Ovary (tissue), 9 donors: ENCODE measurements around the gene UFSP1. TPM values are rescaled to one million over a fixed set of nuclear protein-coding genes. Genes with fewer than 3 reads are reported as not detected.

Source experiments
- DNase-seq, 5 donors: peaks; one replicate each; pipeline ENCODE4 v3.0.0-alpha.2; 2019 to 2020
- H3K27ac ChIP-seq, 2 donors: fragments of 200-600 bp; one replicate each; pipeline versions ENCODE4 v1.5.1 to v1.8.0; 2019 to 2022
- H3K27me3 ChIP-seq: fragments of 200-600 bp; one replicate; pipeline ENCODE4 v1.8.0; 2022
- H3K36me3 ChIP-seq: fragments of 200-600 bp; sonication (generic); one replicate; pipeline ENCODE4 v1.5.1; 2019
- H3K4me1 ChIP-seq: one replicate; pipeline ENCODE4 v1.8.1; 2013; ENCODE audit warnings: mild to moderate bottlenecking, moderate library complexity; ENCODE audit not compliant: insufficient read depth
- H3K4me3 ChIP-seq: fragments of 200-600 bp; sonication (generic); one replicate; pipeline ENCODE4 v1.5.1; 2017
- H3K9me3 ChIP-seq, 2 donors: fragments of 200-600 bp in 1 of 2; sonication (generic) in 1 of 2; one replicate each; pipeline versions ENCODE4 v1.5.1 to v1.8.1; 2013 to 2019; ENCODE audit warnings: mild to moderate bottlenecking in 1 of 2, moderate library complexity in 1 of 2
- CTCF ChIP-seq, 3 donors: fragments of 450-650 bp in 2 of 3; fragments of 200-600 bp in 1 of 3; IDR thresholded peaks; one replicate each; pipeline versions ENCODE4 v1.5.1 to v1.8.0; 2016 to 2022; ENCODE audit warnings: antibody characterized with exemption in 3 of 3, mild to moderate bottlenecking in 1 of 3
- EP300 ChIP-seq: sonication (generic); formaldehyde crosslinking; IDR thresholded peaks from one replicate; pipeline ENCODE4 v1.6.1; 2017; ENCODE audit warnings: antibody characterized with exemption
- POLR2A ChIP-seq: fragments of 450-650 bp; IDR thresholded peaks from one replicate; pipeline ENCODE4 v1.6.1; 2017; ENCODE audit warnings: antibody characterized with exemption, mild to moderate bottlenecking, moderate library complexity
- WGBS, 3 donors: extraction: QIAGEN DNeasy Blood & Tissue Kit in 1 of 3; methylation state at CpG; one replicate each; pipeline versions ENCODE4 v1.1.5 to v1.1.7; 2013 to 2017; 5-methylcytosine and 5-hydroxymethylcytosine counted together
- intact Hi-C, 4 donors: fragments of 100-400 bp; cut with DNase I; formaldehyde crosslinking; loops; one replicate each; pipeline versions ENCODE4 v1.11.0 to v1.15.1; 2022 to 2023
- polyA plus RNA-seq, 2 donors: library from polyadenylated mRNA; stranded (reverse); fragments of 200-250 nt in 1 of 2; fragments of 350-450 nt in 1 of 2; fragmentation: Illumina TruSeq in 1 of 2; extraction: RNeasy Lipid Tissue Mini Kit (QIAGEN cat#74804) in 1 of 2; gene quantifications; one replicate each; pipeline ENCODE4 v1.2.3, GENCODE V29; 2013 to 2014
- total RNA-seq, 7 donors: library from RNA; depleted of rRNA in 2 of 7; stranded (reverse); fragments of >200 nt in 2 of 7; fragmentation: NEBNext Ultra II Directional in 3 of 7; extraction: Animal tissue kit (Norgen Biotek cat#: 25700) in 3 of 7; gene quantifications; one replicate each; pipeline versions ENCODE4 v1.1.0 to v1.2.4, GENCODE V29; 2016 to 2023
- donor health status: DM: no; HTN: no; CAD: no; lungs with moderate emphysema.
- donor health status: DM: no; HTN: no; CAD: no.
- donor health status: Bipolar disorder and iron deficiency.
- donor health status: DM: yes; HTN: yes; CAD: no.
- donor health status: DM: no; HTN: no; CAD: no.
- donor health status: DM: yes; HTN: yes; CAD: no.

UFSP1 gene
- total and polyA plus RNA-seq, 9 donors = 0.38 to 7.9 (median 3.7) TPM

- Histone ChIP-seq H3K27me3 (no peaks in the 10 kb centered on the region), H3K9me3 (no peaks in the 10 kb centered on the region), H3K27ac (no peak overlapping the region), H3K4me1 (no peaks in the 10 kb centered on the region), H3K4me3 (no peak overlapping the region), H3K36me3 (no peaks in the 10 kb centered on the region)
- TF ChIP-seq POLR2A = no peak
- no peak for TF ChIP-seq EP300
- TF ChIP-seq CTCF (IDR thresholded peaks at IDR 0.05) = no peak
- intact Hi-C loops = no loop called here
- WGBS, 3 donors = 91 to 92% (median 91%) methylated on average over 9 of the region's 9 CpGs
- DNase-seq = no peak
Measured at GRCh38 chr7:100882201-100882600, 7.3 kb downstream of the UFSP1 start.

- no peaks in the 10 kb centered on the region for H3K9me3 ChIP-seq
- intact Hi-C loops = no loop called here
- TF ChIP-seq EP300 (no peak), CTCF (IDR thresholded peaks at IDR 0.05) (no peak), POLR2A (no peak)
Measured at GRCh38 chr7:100881136-100881535, 8.4 kb downstream of the UFSP1 start.

GRCh38 chr7:100880645-100881044 lies 8.9 kb downstream of the UFSP1 start:
- Histone ChIP-seq H3K36me3 (no peaks in the 10 kb centered on the region), H3K27me3 (no peaks in the 10 kb centered on the region), H3K27ac (no peak overlapping the region), H3K4me3 (no peak overlapping the region), H3K9me3 (no peaks in the 10 kb centered on the region), H3K4me1 (peaks cover 6% of the 10 kb centered on the region)
- WGBS, 3 donors = 80 to 87% (median 85%) methylated on average over 7 of the region's 7 CpGs
- DNase-seq = peak in 1 of 5 donors; percentile 15
- TF ChIP-seq POLR2A (no peak), EP300 (no peak), CTCF (IDR thresholded peaks at IDR 0.05) (no peak)
- intact Hi-C loops = no loop called here

More at GRCh38 chr7:100881136-100881535, 8.4 kb downstream of the UFSP1 start:
- Histone ChIP-seq H3K4me1 (peaks cover 3% of the 10 kb centered on the region), H3K4me3 (no peak overlapping the region), H3K27me3 (no peaks in the 10 kb centered on the region), H3K27ac (no peak overlapping the region), H3K36me3 (no peaks in the 10 kb centered on the region)
- WGBS, 3 donors = 92 to 94% (median 93%) methylated on average over 20 of the region's 20 CpGs
- DNase-seq = peak in 1 of 5 donors; percentile 21

GRCh38 chr7:100879685-100880261 lies 9.7 kb downstream of the UFSP1 start:
- Histone ChIP-seq H3K4me1 (peaks cover 6% of the 10 kb centered on the region), H3K27ac (no peak overlapping the region), H3K36me3 (no peaks in the 10 kb centered on the region), H3K9me3 (no peaks in the 10 kb centered on the region), H3K4me3 (no peak overlapping the region), H3K27me3 (no peaks in the 10 kb centered on the region)
- TF ChIP-seq POLR2A (no peak), CTCF (IDR thresholded peaks at IDR 0.05) (no peak), EP300 (no peak)
- WGBS, 3 donors = 78 to 79% (median 78%) methylated on average over 11 of the region's 11 CpGs
- intact Hi-C loops = loop anchor here in 1 of 4 donors (10.0 kb wide), 1 partner anchor 365 kb away; the partner anchor contains the start of gene FIS1
- no peak for DNase-seq
